ENCODE results near the gene TBC1D3B. TPM values are rescaled to one million over a fixed set of nuclear protein-coding genes. Genes with fewer than 3 reads are reported as not detected.

Gene TBC1D3B
- total RNA-seq, 1 donor from 2014 or later: 7.1 TPM

DNA sequence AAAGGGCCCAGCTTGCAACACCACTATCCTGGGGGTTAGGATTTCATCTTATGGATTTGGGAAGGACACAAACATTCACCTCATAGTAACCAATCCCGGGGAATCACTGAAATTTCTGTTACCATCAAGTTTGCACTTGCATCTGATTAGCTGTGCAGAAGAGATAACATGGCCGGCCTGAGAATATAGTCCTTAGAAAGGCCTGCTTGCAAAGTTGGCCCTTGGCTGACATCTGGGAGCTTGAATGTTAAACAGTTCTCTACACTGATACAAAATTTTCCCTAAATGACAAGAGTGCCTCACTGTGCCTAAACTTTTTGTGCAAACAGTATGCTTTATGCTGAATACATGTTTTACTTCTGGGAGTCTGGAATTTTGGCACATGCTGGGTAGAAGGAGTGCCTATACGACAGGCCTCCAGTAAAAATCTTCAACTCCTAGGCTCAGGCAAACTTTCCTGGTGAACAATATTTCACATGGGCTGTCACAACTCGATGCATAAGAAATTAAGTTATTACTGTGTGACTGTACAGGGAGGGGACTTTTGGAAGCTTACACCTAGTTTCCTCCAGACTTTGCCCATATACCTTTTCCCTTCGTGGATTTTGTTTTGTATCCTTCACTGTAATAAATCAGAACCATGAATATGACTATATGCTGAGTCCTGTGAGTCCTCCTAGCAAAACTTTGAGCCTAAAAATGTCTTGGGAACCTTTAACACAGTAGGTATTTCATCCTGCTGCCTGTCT is 31.3 kb downstream of the TBC1D3B start:
- Mint-ChIP-seq H3K9me3 (no peaks in the 10 kb centered on the region), H3K36me3 (ENCODE audit: low read depth) (no peaks in the 10 kb centered on the region), H3K27me3 (ENCODE audit: insufficient read depth) (peaks cover 6% of the 10 kb centered on the region), H3K4me3 (no peak overlapping the region), H3K4me1 (ENCODE audit: low read depth) (no peaks in the 10 kb centered on the region), H3K27ac (no peak overlapping the region)
- DNase-seq (ENCODE audit: low spot score): no peak
- intact Hi-C loops (cut with micrococcal nuclease): no loop called here

- peaks cover 6% of the 10 kb centered on the region for H3K27me3 Mint-ChIP-seq (ENCODE audit: insufficient read depth)
- H3K4me1 Mint-ChIP-seq (ENCODE audit: low read depth): no peaks in the 10 kb centered on the region
- H3K36me3 Mint-ChIP-seq (ENCODE audit: low read depth): no peaks in the 10 kb centered on the region
- DNase-seq (ENCODE audit: low spot score): no peak
- no peak overlapping the region for H3K4me3 Mint-ChIP-seq
- no peak overlapping the region for H3K27ac Mint-ChIP-seq
- H3K9me3 Mint-ChIP-seq: no peaks in the 10 kb centered on the region
- intact Hi-C loops (cut with micrococcal nuclease): no loop called here
Observed at GRCh38 chr17:36144014-36144413, 32.4 kb downstream of the TBC1D3B start.

DNA sequence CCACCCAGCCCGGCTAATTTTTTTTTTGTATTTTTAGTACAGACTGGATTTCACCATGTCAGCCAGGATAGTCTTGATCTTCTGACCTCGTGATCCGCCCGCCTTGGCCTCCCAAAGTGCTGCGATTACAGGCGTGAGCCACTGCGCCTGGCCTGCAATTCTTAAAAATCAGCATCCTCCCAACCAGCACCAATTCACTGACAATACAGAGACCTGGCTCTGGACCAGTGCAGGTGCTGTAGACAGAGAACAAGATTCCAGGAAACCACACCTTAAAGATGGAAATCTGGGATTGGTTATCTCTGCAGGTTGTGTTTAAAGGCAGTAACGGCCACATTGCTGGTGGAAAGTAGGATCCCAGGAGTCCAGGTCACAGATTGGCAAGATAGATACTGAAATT is 33.6 kb downstream of the TBC1D3B start:
- H3K4me3 Mint-ChIP-seq: no peak overlapping the region
- H3K27ac Mint-ChIP-seq: no peak overlapping the region
- no peaks in the 10 kb centered on the region for H3K9me3 Mint-ChIP-seq
- no peak for DNase-seq (ENCODE audit: low spot score)
- H3K27me3 Mint-ChIP-seq (ENCODE audit: insufficient read depth): peaks cover 3% of the 10 kb centered on the region
- H3K36me3 Mint-ChIP-seq (ENCODE audit: low read depth): no peaks in the 10 kb centered on the region
- intact Hi-C loops (cut with micrococcal nuclease): no loop called here
- no peaks in the 10 kb centered on the region for H3K4me1 Mint-ChIP-seq (ENCODE audit: low read depth)

DNA sequence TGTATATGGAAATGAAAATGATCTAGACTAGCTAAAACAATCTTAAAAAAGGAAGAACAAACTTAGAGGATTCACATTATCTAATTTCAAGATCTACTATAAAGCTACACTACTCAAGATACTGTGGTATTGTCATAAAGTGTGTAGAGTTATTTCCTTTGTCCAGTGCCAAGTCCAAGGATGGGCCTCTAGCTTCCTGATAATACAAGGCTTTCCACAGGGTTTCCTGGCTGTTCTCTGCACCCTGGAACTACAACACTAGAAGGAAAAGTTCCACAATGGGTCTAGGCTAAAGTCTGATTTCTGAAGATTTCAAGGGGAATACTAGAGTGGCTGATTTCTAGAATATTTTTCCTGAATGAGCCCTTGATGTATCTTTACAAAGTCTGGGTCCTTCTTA is 34.2 kb downstream of the TBC1D3B start:
- Mint-ChIP-seq H3K36me3 (ENCODE audit: low read depth) (no peaks in the 10 kb centered on the region), H3K27ac (no peak overlapping the region), H3K4me3 (no peak overlapping the region), H3K9me3 (no peaks in the 10 kb centered on the region), H3K4me1 (ENCODE audit: low read depth) (no peaks in the 10 kb centered on the region), H3K27me3 (ENCODE audit: insufficient read depth) (peaks cover 3% of the 10 kb centered on the region)
- no peak for DNase-seq (ENCODE audit: low spot score)
- intact Hi-C loops (cut with micrococcal nuclease): no loop called here

DNA sequence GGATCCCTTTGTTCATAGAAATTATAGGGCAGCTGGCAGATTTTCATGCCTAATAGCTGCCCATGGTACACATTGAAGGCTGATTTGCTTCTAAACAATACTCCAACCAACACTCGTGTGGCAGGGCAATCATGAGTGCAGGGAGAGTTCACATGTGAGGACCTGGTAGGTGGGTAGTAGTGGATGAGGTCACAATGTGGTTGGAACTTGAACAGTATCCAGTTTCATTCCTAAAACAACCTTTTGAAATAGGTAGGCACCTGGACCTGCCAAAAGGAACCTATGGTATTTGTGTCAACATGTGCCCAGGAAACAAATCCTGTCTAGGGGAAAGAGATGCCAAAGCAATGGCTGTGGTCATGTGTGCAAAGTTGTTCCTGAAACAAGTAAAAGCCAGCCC is 40.0 kb downstream of the TBC1D3B start:
- no peak overlapping the region for H3K4me3 Mint-ChIP-seq
- peaks cover 12% of the 10 kb centered on the region for H3K27me3 Mint-ChIP-seq (ENCODE audit: insufficient read depth)
- no peaks in the 10 kb centered on the region for H3K36me3 Mint-ChIP-seq (ENCODE audit: low read depth)
- DNase-seq (ENCODE audit: low spot score): no peak
- intact Hi-C loops (cut with micrococcal nuclease): no loop called here
- no peaks in the 10 kb centered on the region for H3K9me3 Mint-ChIP-seq
- H3K4me1 Mint-ChIP-seq (ENCODE audit: low read depth): no peaks in the 10 kb centered on the region
- H3K27ac Mint-ChIP-seq: no peak overlapping the region

- intact Hi-C loops (cut with micrococcal nuclease): no loop called here
- Mint-ChIP-seq H3K27me3 (ENCODE audit: insufficient read depth) (peaks cover 13% of the 10 kb centered on the region), H3K4me3 (no peak overlapping the region), H3K4me1 (ENCODE audit: low read depth) (no peaks in the 10 kb centered on the region), H3K36me3 (ENCODE audit: low read depth) (no peaks in the 10 kb centered on the region), H3K27ac (no peak overlapping the region), H3K9me3 (no peaks in the 10 kb centered on the region)
- DNase-seq (ENCODE audit: low spot score): no peak
Observed at GRCh38 chr17:36136036-36136435, 40.4 kb downstream of the TBC1D3B start.

GRCh38 chr17:36135465-36135864 is 41.0 kb downstream of the TBC1D3B start:
- H3K4me3 Mint-ChIP-seq: no peak overlapping the region
- intact Hi-C loops (cut with micrococcal nuclease): no loop called here
- DNase-seq (ENCODE audit: low spot score): no peak
- no peaks in the 10 kb centered on the region for H3K9me3 Mint-ChIP-seq
- H3K4me1 Mint-ChIP-seq (ENCODE audit: low read depth): no peaks in the 10 kb centered on the region
- no peak overlapping the region for H3K27ac Mint-ChIP-seq
- no peaks in the 10 kb centered on the region for H3K36me3 Mint-ChIP-seq (ENCODE audit: low read depth)
- peaks cover 10% of the 10 kb centered on the region for H3K27me3 Mint-ChIP-seq (ENCODE audit: insufficient read depth)

GRCh38 chr17:36133602-36134236 is 42.7 kb downstream of the TBC1D3B start:
- no peak for DNase-seq (ENCODE audit: low spot score)
- peaks cover 10% of the 10 kb centered on the region for H3K27me3 Mint-ChIP-seq (ENCODE audit: insufficient read depth)
- no peak overlapping the region for H3K27ac Mint-ChIP-seq
- intact Hi-C loops (cut with micrococcal nuclease): no loop called here
- no peaks in the 10 kb centered on the region for H3K4me1 Mint-ChIP-seq (ENCODE audit: low read depth)
- H3K9me3 Mint-ChIP-seq: no peaks in the 10 kb centered on the region
- H3K4me3 Mint-ChIP-seq: no peak overlapping the region
- H3K36me3 Mint-ChIP-seq (ENCODE audit: low read depth): no peaks in the 10 kb centered on the region

DNA sequence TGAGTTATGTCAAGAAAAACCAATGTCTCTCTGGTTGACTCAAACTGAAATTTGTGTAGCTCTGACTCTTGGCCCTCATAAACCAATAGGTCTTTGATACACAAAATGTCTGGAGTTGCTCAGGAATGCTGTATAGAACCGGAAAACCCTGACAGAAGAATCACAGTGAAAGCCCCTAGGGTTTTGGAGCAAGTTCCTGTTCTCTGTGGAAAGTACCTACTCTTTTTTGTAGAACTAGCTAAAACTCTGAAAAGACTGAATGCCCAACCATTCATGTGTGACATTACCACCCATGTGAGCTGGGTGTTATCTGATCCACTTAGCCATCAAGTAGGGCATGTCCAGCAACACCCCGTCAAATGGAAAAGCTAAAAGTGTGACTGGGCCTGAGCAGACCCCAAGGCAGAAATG is 44.0 kb downstream of the TBC1D3B start:
- H3K27ac Mint-ChIP-seq: no peak overlapping the region
- H3K27me3 Mint-ChIP-seq (ENCODE audit: insufficient read depth): peaks cover 11% of the 10 kb centered on the region
- no peak for DNase-seq (ENCODE audit: low spot score)
- H3K4me3 Mint-ChIP-seq: no peak overlapping the region
- H3K4me1 Mint-ChIP-seq (ENCODE audit: low read depth): no peaks in the 10 kb centered on the region
- no peaks in the 10 kb centered on the region for H3K36me3 Mint-ChIP-seq (ENCODE audit: low read depth)
- intact Hi-C loops (cut with micrococcal nuclease): no loop called here
- no peaks in the 10 kb centered on the region for H3K9me3 Mint-ChIP-seq

DNA sequence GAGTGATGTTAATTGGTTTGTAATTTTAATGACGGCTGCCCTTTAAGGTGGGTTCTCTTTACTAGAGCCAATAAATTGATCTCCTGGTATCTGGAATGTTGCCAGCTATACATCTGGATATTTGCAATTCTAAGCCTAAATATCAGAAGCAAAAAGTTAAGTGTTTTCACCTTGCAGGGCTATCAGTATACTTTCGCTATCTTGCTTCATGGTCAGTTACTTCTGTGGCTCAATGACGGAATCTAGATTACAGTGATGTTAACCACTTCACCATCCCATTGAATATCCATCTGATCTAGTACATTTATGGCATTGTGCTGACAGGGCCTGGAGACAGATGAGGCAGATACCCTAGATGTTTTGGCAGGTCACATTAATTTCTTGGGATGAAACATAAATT is 44.5 kb downstream of the TBC1D3B start:
- no peak for DNase-seq (ENCODE audit: low spot score)
- H3K4me1 Mint-ChIP-seq (ENCODE audit: low read depth): no peaks in the 10 kb centered on the region
- intact Hi-C loops (cut with micrococcal nuclease): no loop called here
- H3K4me3 Mint-ChIP-seq: no peak overlapping the region
- no peaks in the 10 kb centered on the region for H3K9me3 Mint-ChIP-seq
- no peaks in the 10 kb centered on the region for H3K36me3 Mint-ChIP-seq (ENCODE audit: low read depth)
- peaks cover 11% of the 10 kb centered on the region for H3K27me3 Mint-ChIP-seq (ENCODE audit: insufficient read depth)
- H3K27ac Mint-ChIP-seq: no peak overlapping the region

DNA sequence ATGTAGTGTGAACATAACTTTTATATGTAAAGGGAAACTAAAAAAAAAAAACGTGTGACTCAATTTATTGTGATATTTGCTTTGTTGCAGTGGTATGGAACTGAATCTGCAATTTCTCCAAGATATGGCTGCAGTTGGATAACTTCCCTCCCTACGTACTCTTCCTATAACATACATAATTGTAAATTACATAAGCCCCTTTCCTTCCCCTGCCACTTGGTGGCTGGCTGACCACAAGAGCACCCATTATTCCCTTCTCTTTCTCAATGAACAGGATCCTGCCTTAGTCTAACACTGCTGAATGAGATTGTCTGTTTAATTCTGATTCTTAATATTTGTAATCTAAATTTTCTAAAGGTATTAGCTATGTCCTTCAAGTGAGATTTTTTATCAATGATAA is 45.0 kb downstream of the TBC1D3B start:
- no peaks in the 10 kb centered on the region for H3K9me3 Mint-ChIP-seq
- intact Hi-C loops (cut with micrococcal nuclease): no loop called here
- H3K36me3 Mint-ChIP-seq (ENCODE audit: low read depth): no peaks in the 10 kb centered on the region
- no peak overlapping the region for H3K27ac Mint-ChIP-seq
- no peak for DNase-seq (ENCODE audit: low spot score)
- H3K27me3 Mint-ChIP-seq (ENCODE audit: insufficient read depth): peaks cover 13% of the 10 kb centered on the region
- H3K4me1 Mint-ChIP-seq (ENCODE audit: low read depth): no peaks in the 10 kb centered on the region
- H3K4me3 Mint-ChIP-seq: no peak overlapping the region

DNA sequence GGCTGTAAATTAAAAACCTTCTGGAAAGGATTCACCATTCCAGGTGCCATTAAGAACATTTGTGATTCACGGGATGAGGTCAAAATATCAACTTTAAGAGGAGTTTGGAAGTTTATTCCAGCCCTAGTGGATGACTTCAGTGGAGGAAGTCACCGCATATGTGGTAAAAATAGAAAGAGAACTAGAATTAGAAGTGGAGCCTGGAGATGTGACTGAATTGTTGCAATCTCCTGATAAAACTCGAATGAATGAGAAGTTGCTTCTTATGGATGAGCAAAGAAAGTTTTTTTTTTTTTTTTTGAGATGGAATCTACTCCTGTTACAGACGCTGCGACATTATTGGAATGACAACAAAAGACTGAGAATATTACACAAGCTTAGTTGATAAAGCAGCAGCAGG is 46.1 kb downstream of the TBC1D3B start:
- H3K4me3 Mint-ChIP-seq: no peak overlapping the region
- intact Hi-C loops (cut with micrococcal nuclease): no loop called here
- H3K36me3 Mint-ChIP-seq (ENCODE audit: low read depth): no peaks in the 10 kb centered on the region
- DNase-seq (ENCODE audit: low spot score): no peak
- H3K27me3 Mint-ChIP-seq (ENCODE audit: insufficient read depth): peaks cover 13% of the 10 kb centered on the region
- H3K27ac Mint-ChIP-seq: no peak overlapping the region
- peaks cover 9% of the 10 kb centered on the region for H3K9me3 Mint-ChIP-seq
- H3K4me1 Mint-ChIP-seq (ENCODE audit: low read depth): no peaks in the 10 kb centered on the region

DNA sequence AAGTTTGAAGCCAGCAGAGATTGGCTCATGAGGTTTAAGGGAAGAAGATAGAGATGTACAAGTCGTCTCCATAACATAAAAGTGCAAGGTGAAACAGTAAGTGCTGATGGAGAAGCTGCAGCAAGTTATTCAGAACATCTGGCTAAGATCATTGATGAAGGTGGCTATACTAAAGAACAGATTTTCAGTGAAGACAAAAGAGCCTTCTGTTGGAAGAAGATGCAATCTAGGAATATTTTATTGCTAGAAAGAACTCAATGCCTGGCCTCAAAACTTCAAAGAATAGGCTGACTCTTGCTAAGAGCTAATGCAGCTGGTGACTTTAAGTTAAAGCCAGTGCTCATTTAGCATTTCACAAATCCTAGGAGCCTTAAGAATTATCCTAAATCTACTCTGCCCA is 46.8 kb downstream of the TBC1D3B start:
- Mint-ChIP-seq H3K27me3 (ENCODE audit: insufficient read depth) (peaks cover 10% of the 10 kb centered on the region), H3K36me3 (ENCODE audit: low read depth) (no peaks in the 10 kb centered on the region), H3K9me3 (peaks cover 9% of the 10 kb centered on the region), H3K4me3 (no peak overlapping the region), H3K27ac (no peak overlapping the region), H3K4me1 (ENCODE audit: low read depth) (no peaks in the 10 kb centered on the region)
- no peak for DNase-seq (ENCODE audit: low spot score)
- intact Hi-C loops (cut with micrococcal nuclease): no loop called here

Measured in activated T-helper 1 cell treated with anti-CD3 and anti-CD28 coated beads, Interleukin-12 subunit alpha, Interleukin-12 subunit beta, Interleukin-2, Interleukin-4 antibody, amounts not matched to agents 30 ng/mL and 10 ng/mL and 1 ng/mL, durations not matched to agents 14 hours and 24 hours and 36 hours (primary cell).